Activated CD4-positive, alpha-beta memory T cell treated with anti-CD3 and anti-CD28 coated beads for 36 hours (primary cell): ENCODE data around the gene FMR1. TPM values are rescaled to one million over a fixed set of nuclear protein-coding genes. Genes with fewer than 3 reads are reported as not detected.

Experiments
- CTCF ChIA-PET: fragments of 350-600 bp; sonication (Branson Sonifier 250); formaldehyde crosslinking; loops from one replicate; lab custom pipeline; 2021; ENCODE audit warnings: antibody characterized with exemption, inconsistent platforms; lab: Charles Lee
- POLR2A ChIA-PET: fragments of 350-600 bp; sonication (Branson Sonifier 250); formaldehyde crosslinking; loops from one replicate; lab custom pipeline; 2021; ENCODE audit warnings: antibody characterized with exemption; lab: Charles Lee
- DNase-seq: peaks from one replicate; pipeline ENCODE4 v3.0.0-alpha.2; 2020
- H3K27ac Mint-ChIP-seq: one replicate; pipeline ENCODE4 v1.8.0; 2021; ENCODE audit warnings: mixed read lengths
- H3K27me3 Mint-ChIP-seq: one replicate; pipeline ENCODE4 v1.8.0; 2021; ENCODE audit warnings: mixed read lengths
- H3K36me3 Mint-ChIP-seq: one replicate; pipeline ENCODE4 v1.8.0; 2021; ENCODE audit warnings: mixed read lengths
- H3K4me1 Mint-ChIP-seq: one replicate; pipeline ENCODE4 v1.8.0; 2021; ENCODE audit warnings: low read depth, mixed read lengths
- H3K4me3 Mint-ChIP-seq: one replicate; pipeline ENCODE4 v1.8.0; 2021; ENCODE audit warnings: mild to moderate bottlenecking, mixed read lengths
- H3K9me3 Mint-ChIP-seq: one replicate; pipeline ENCODE4 v1.8.0; 2021; ENCODE audit warnings: mixed read lengths
- intact Hi-C: fragments of 100-400 bp; cut with micrococcal nuclease; formaldehyde crosslinking; loops from one replicate; pipeline ENCODE4 v1.15.1; 2023
- total RNA-seq, 2 experiments: library from RNA; stranded (reverse); gene quantifications; one replicate each; pipeline ENCODE4 v1.2.3, GENCODE V29; 2021

Gene FMR1
- total RNA-seq, 2 experiments from 2014 or later: 28.0 to 29.0 TPM

DNA sequence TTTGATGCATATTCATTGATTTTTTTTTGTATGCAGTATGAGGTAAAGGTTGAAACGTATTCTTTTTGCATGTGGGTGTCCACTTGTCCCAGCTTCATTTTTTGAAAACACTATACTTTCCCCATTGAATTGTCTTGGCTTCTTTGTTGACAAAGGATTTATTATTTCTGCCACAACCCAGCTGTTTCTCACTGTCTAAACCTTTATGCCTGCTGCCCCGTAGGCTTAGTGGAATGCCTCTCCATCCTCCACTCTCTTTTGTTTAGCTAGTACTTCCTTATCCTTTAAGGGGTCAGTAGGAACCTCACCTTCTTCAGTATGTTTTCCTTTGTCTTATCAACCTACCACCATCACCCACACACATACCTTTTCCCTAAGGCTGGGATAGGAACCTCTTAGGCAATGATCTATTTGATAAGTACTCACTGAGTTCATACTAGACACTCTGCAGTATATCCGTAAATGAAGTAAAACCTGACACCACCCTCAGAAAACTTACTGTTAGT lies 8.5 kb downstream of the FMR1 start:
- H3K27ac Mint-ChIP-seq: no peak overlapping the region
- ChIA-PET POLR2A (no interaction called here), CTCF (no interaction called here)
- H3K27me3 Mint-ChIP-seq: no peaks in the 10 kb centered on the region
- H3K4me1 Mint-ChIP-seq: peaks cover 53% of the 10 kb centered on the region
- DNase-seq: no peak
- H3K9me3 Mint-ChIP-seq: no peaks in the 10 kb centered on the region
- intact Hi-C loops: no loop called here
- no peaks in the 10 kb centered on the region for H3K36me3 Mint-ChIP-seq
- no peak overlapping the region for H3K4me3 Mint-ChIP-seq

DNA sequence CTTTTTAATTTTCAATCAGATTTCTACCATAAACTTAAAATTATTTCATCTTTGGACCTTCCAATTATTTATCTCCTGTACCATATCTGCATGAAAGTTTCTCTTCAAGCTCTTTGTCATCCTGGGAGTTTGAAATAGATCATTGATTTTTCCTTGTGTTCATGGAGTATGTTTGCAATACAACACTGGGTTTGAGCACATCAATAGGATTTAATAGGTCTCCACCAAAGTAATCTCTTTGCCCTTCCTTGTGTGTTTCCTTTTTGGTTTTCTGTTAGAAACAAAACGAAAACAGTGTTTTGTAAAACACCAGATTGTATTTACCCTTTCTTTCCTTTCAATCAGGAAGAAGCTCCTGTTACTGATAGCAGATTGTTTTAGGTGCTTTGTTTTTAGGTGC lies 11.9 kb downstream of the FMR1 start:
- POLR2A ChIA-PET: no interaction called here
- Mint-ChIP-seq H3K36me3 (peaks cover 6% of the 10 kb centered on the region), H3K27ac (no peak overlapping the region), H3K9me3 (no peaks in the 10 kb centered on the region), H3K27me3 (no peaks in the 10 kb centered on the region), H3K4me1 (peaks cover 24% of the 10 kb centered on the region), H3K4me3 (no peak overlapping the region)
- CTCF ChIA-PET: no interaction called here
- DNase-seq: no peak
- intact Hi-C loops: no loop called here

GRCh38 chrX:147927256-147927655 lies 15.5 kb downstream of the FMR1 start:
- POLR2A ChIA-PET: no interaction called here
- no peak for DNase-seq

DNA sequence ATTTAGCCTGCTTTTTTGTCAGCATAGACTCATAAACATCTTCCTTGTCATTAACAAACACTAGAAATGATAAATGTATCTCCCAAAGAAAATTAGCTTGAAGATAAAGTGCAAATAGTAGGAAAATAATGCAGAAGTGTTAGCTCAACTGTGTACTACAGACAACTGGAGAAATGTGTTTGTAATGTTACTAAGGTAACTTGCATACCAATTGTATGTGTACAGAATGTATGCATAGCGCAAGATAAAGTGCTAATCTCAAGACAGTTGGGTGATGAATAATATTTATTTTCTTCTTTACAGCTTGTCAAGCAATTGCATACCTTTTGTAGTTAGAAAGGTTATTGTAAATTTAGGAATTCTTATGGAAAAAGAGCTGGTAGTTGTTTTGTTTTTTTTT lies 22.1 kb downstream of the FMR1 start:
- ChIA-PET CTCF (no interaction called here), POLR2A (no interaction called here)
- Mint-ChIP-seq H3K27me3 (no peaks in the 10 kb centered on the region), H3K36me3 (peaks cover 16% of the 10 kb centered on the region), H3K9me3 (no peaks in the 10 kb centered on the region), H3K27ac (no peak overlapping the region), H3K4me3 (no peak overlapping the region), H3K4me1 (peaks cover 2% of the 10 kb centered on the region)
- intact Hi-C loops: no loop called here
- no peak for DNase-seq

More at GRCh38 chrX:147927256-147927655, 15.5 kb downstream of the FMR1 start:
- intact Hi-C loops: no loop called here
- Mint-ChIP-seq H3K27me3 (no peaks in the 10 kb centered on the region), H3K36me3 (peaks cover 12% of the 10 kb centered on the region), H3K9me3 (no peaks in the 10 kb centered on the region), H3K4me1 (peaks cover 14% of the 10 kb centered on the region), H3K27ac (no peak overlapping the region), H3K4me3 (no peak overlapping the region)
- CTCF ChIA-PET: no interaction called here

- Mint-ChIP-seq H3K9me3 (no peaks in the 10 kb centered on the region), H3K27ac (no peak overlapping the region), H3K36me3 (peaks cover 13% of the 10 kb centered on the region), H3K27me3 (no peaks in the 10 kb centered on the region), H3K4me1 (no peaks in the 10 kb centered on the region), H3K4me3 (no peak overlapping the region)
- ChIA-PET CTCF (no interaction called here), POLR2A (no interaction called here)
- no peak for DNase-seq
- intact Hi-C loops: no loop called here
These were observed 23.5 kb downstream of the FMR1 start for GRCh38 chrX:147935156-147935758.

GRCh38 chrX:147945286-147945685 lies 33.6 kb downstream of the FMR1 start:
- ChIA-PET CTCF (no interaction called here), POLR2A (interaction anchor here (0.6 kb wide), 1 partner anchor 13 kb away, joined by 3 read pairs; no protein-coding TSS in a partner anchor)
- Mint-ChIP-seq H3K27me3 (no peaks in the 10 kb centered on the region), H3K4me1 (no peaks in the 10 kb centered on the region), H3K36me3 (peaks cover 8% of the 10 kb centered on the region), H3K9me3 (no peaks in the 10 kb centered on the region), H3K4me3 (no peak overlapping the region), H3K27ac (no peak overlapping the region)
- no peak for DNase-seq
- intact Hi-C loops: no loop called here

DNA sequence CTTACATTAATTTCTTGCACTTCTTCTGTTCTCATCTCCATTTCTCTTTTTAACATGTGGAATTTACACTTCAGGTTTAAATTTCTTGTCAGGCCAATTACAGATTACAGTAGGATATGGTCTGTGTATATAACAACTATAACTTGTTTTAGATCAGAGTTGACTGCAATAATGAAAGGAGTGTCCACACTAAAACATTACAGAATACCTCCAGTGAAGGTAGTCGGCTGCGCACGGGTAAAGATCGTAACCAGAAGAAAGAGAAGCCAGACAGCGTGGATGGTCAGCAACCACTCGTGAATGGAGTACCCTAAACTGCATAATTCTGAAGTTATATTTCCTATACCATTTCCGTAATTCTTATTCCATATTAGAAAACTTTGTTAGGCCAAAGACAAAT lies 36.8 kb downstream of the FMR1 start:
- CTCF ChIA-PET: no interaction called here
- no peak overlapping the region for H3K4me3 Mint-ChIP-seq
- no peaks in the 10 kb centered on the region for H3K4me1 Mint-ChIP-seq
- no peak for DNase-seq
- peaks cover 11% of the 10 kb centered on the region for H3K36me3 Mint-ChIP-seq
- POLR2A ChIA-PET: no interaction called here
- H3K27me3 Mint-ChIP-seq: no peaks in the 10 kb centered on the region
- intact Hi-C loops: no loop called here
- no peaks in the 10 kb centered on the region for H3K9me3 Mint-ChIP-seq
- no peak overlapping the region for H3K27ac Mint-ChIP-seq

GRCh38 chrX:147950352-147950751 lies 38.6 kb downstream of the FMR1 start:
- Mint-ChIP-seq H3K9me3 (no peaks in the 10 kb centered on the region), H3K27ac (no peak overlapping the region), H3K36me3 (peaks cover 7% of the 10 kb centered on the region), H3K27me3 (no peaks in the 10 kb centered on the region), H3K4me3 (no peak overlapping the region), H3K4me1 (no peaks in the 10 kb centered on the region)
- no peak for DNase-seq
- intact Hi-C loops: no loop called here
- POLR2A ChIA-PET: no interaction called here
- CTCF ChIA-PET: no interaction called here

DNA sequence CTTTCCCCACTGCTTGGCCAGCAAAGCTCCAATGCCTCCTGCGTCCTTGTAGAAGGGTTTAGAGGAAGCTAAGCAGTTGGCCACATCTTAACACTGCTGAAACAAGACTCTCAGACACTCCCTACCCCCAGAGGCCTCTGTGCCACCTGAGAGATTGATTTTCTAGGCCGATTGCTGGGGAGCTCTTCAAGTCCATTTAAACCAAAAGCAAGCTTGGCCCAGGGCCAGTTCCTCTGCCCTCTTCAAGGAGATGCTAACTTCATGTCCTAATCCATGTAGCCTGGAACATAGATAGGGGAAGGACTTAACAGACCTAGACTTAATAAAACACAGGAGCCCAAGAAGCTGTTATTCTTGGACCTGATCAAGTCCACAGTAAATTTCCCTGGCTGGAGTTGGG lies 42.3 kb downstream of the FMR1 start:
- Mint-ChIP-seq H3K9me3 (no peaks in the 10 kb centered on the region), H3K4me3 (no peak overlapping the region), H3K36me3 (peaks cover 3% of the 10 kb centered on the region), H3K27me3 (no peaks in the 10 kb centered on the region), H3K4me1 (no peaks in the 10 kb centered on the region), H3K27ac (no peak overlapping the region)
- no peak for DNase-seq
- CTCF ChIA-PET: no interaction called here
- POLR2A ChIA-PET: no interaction called here
- intact Hi-C loops: no loop called here

- intact Hi-C loops: no loop called here
- POLR2A ChIA-PET: no interaction called here
- Mint-ChIP-seq H3K4me3 (no peak overlapping the region), H3K27me3 (peaks cover 2% of the 10 kb centered on the region), H3K36me3 (no peaks in the 10 kb centered on the region), H3K4me1 (no peaks in the 10 kb centered on the region), H3K9me3 (no peaks in the 10 kb centered on the region), H3K27ac (no peak overlapping the region)
- CTCF ChIA-PET: no interaction called here
- DNase-seq: no peak
These were observed 45.6 kb downstream of the FMR1 start for GRCh38 chrX:147957291-147957690.

- POLR2A ChIA-PET: interaction anchor here (1.1 kb wide), 1 partner anchor 13 kb away, joined by 3 read pairs; no protein-coding TSS in a partner anchor
- Mint-ChIP-seq H3K27ac (no peak overlapping the region), H3K9me3 (no peaks in the 10 kb centered on the region), H3K36me3 (no peaks in the 10 kb centered on the region), H3K27me3 (peaks cover 2% of the 10 kb centered on the region), H3K4me1 (no peaks in the 10 kb centered on the region), H3K4me3 (no peak overlapping the region)
- CTCF ChIA-PET: no interaction called here
- intact Hi-C loops: no loop called here
- DNase-seq: no peak
These were observed 46.6 kb downstream of the FMR1 start for GRCh38 chrX:147958291-147958690.

- CTCF ChIA-PET: no interaction called here
- Mint-ChIP-seq H3K36me3 (no peaks in the 10 kb centered on the region), H3K27me3 (peaks cover 2% of the 10 kb centered on the region), H3K4me3 (no peak overlapping the region), H3K27ac (no peak overlapping the region), H3K9me3 (no peaks in the 10 kb centered on the region), H3K4me1 (no peaks in the 10 kb centered on the region)
- intact Hi-C loops: no loop called here
- no peak for DNase-seq
- POLR2A ChIA-PET: no interaction called here
These were observed 49.0 kb downstream of the FMR1 start for GRCh38 chrX:147960722-147961121.

GRCh38 chrX:147962476-147962875 lies 50.8 kb downstream of the FMR1 start:
- ChIA-PET CTCF (no interaction called here), POLR2A (no interaction called here)
- H3K36me3 Mint-ChIP-seq: no peaks in the 10 kb centered on the region
- peaks cover 2% of the 10 kb centered on the region for H3K27me3 Mint-ChIP-seq
- H3K4me1 Mint-ChIP-seq: no peaks in the 10 kb centered on the region
- H3K9me3 Mint-ChIP-seq: peaks cover 4% of the 10 kb centered on the region
- intact Hi-C loops: no loop called here
- no peak overlapping the region for H3K27ac Mint-ChIP-seq
- DNase-seq: no peak
- H3K4me3 Mint-ChIP-seq: no peak overlapping the region
